ENCODE measurements around the gene PLEKHA5. TPM values are rescaled to one million over a fixed set of nuclear protein-coding genes. Genes with fewer than 3 reads are reported as not detected.
A peak's percentile ranks its signal among the peaks of the same experiment; 100 is the strongest.

PLEKHA5 gene
- total RNA-seq, 1 donor from 2014 or later = 232 TPM

GRCh38 chr12:19369691-19370148 lies 240.2 kb downstream of the PLEKHA5 start:
- Mint-ChIP-seq H3K27ac (peak overlapping the region; percentile 3), H3K27me3 (no peaks in the 10 kb centered on the region), H3K36me3 (ENCODE audit: insufficient read depth) (peaks cover 69% of the 10 kb centered on the region), H3K4me1 (ENCODE audit: low read depth) (no peaks in the 10 kb centered on the region), H3K9me3 (ENCODE audit: low read depth) (no peaks in the 10 kb centered on the region), H3K4me3 (ENCODE audit: low read depth) (no peak overlapping the region)
- no peak for TF ChIP-seq CTCF (IDR thresholded peaks at IDR 0.05; ENCODE audit: unreplicated experiment)
- no peak for DNase-seq (ENCODE audit: low spot score, unreplicated experiment)

- H3K4me3 Mint-ChIP-seq (ENCODE audit: low read depth) = no peak overlapping the region
- DNase-seq (ENCODE audit: low spot score, unreplicated experiment) = no peak
- no peak for TF ChIP-seq CTCF (IDR thresholded peaks at IDR 0.05; ENCODE audit: unreplicated experiment)
- peaks cover 59% of the 10 kb centered on the region for H3K36me3 Mint-ChIP-seq (ENCODE audit: insufficient read depth)
- H3K4me1 Mint-ChIP-seq (ENCODE audit: low read depth) = no peaks in the 10 kb centered on the region
- no peak overlapping the region for H3K27ac Mint-ChIP-seq
- no peaks in the 10 kb centered on the region for H3K9me3 Mint-ChIP-seq (ENCODE audit: low read depth)
- no peaks in the 10 kb centered on the region for H3K27me3 Mint-ChIP-seq
Observed at GRCh38 chr12:19373586-19373985, 244.1 kb downstream of the PLEKHA5 start.

GRCh38 chr12:19375888-19376287 lies 246.4 kb downstream of the PLEKHA5 start:
- Mint-ChIP-seq H3K4me1 (ENCODE audit: low read depth) (no peaks in the 10 kb centered on the region), H3K27me3 (no peaks in the 10 kb centered on the region), H3K9me3 (ENCODE audit: low read depth) (no peaks in the 10 kb centered on the region), H3K36me3 (ENCODE audit: insufficient read depth) (peaks cover 55% of the 10 kb centered on the region), H3K27ac (no peak overlapping the region), H3K4me3 (ENCODE audit: low read depth) (no peak overlapping the region)
- no peak for DNase-seq (ENCODE audit: low spot score, unreplicated experiment)
- no peak for TF ChIP-seq CTCF (IDR thresholded peaks at IDR 0.05; ENCODE audit: unreplicated experiment)

GRCh38 chr12:19376691-19377090 lies 247.2 kb downstream of the PLEKHA5 start:
- DNase-seq (ENCODE audit: low spot score, unreplicated experiment) = no peak
- H3K36me3 Mint-ChIP-seq (ENCODE audit: insufficient read depth) = peaks cover 53% of the 10 kb centered on the region
- H3K27me3 Mint-ChIP-seq = no peaks in the 10 kb centered on the region
- no peak overlapping the region for H3K4me3 Mint-ChIP-seq (ENCODE audit: low read depth)
- TF ChIP-seq CTCF (IDR thresholded peaks at IDR 0.05; ENCODE audit: unreplicated experiment) = no peak
- H3K4me1 Mint-ChIP-seq (ENCODE audit: low read depth) = no peaks in the 10 kb centered on the region
- H3K9me3 Mint-ChIP-seq (ENCODE audit: low read depth) = no peaks in the 10 kb centered on the region
- no peak overlapping the region for H3K27ac Mint-ChIP-seq

GRCh38 chr12:19382111-19382526 lies 252.6 kb downstream of the PLEKHA5 start:
- H3K27me3 Mint-ChIP-seq = no peaks in the 10 kb centered on the region
- TF ChIP-seq CTCF (IDR thresholded peaks at IDR 0.05; ENCODE audit: unreplicated experiment) = no peak
- peak overlapping the region; percentile 59 for H3K27ac Mint-ChIP-seq
- no peaks in the 10 kb centered on the region for H3K9me3 Mint-ChIP-seq (ENCODE audit: low read depth)
- no peak for DNase-seq (ENCODE audit: low spot score, unreplicated experiment)
- H3K4me1 Mint-ChIP-seq (ENCODE audit: low read depth) = no peaks in the 10 kb centered on the region
- H3K4me3 Mint-ChIP-seq (ENCODE audit: low read depth) = no peak overlapping the region
- H3K36me3 Mint-ChIP-seq (ENCODE audit: insufficient read depth) = peaks cover 39% of the 10 kb centered on the region
